Immature natural killer cell (primary cell): ENCODE data around the gene EXOSC10. TPM values are rescaled to one million over a fixed set of nuclear protein-coding genes. Genes with fewer than 3 reads are reported as not detected.
"Not testable (repeated sequence)": the region's sequence is repeated elsewhere in the genome, so short reads cannot be mapped to it uniquely, and the experiment has no call there.

Experiments
- DNase-seq, 3 donors: peaks; one replicate each; pipeline ENCODE4 v3.0.0; 2022; ENCODE audit warnings: mixed read lengths in 1 of 3
- H3K27ac Mint-ChIP-seq, 6 donors: one replicate each; pipeline ENCODE4 v1.8.0; 2020; ENCODE audit warnings: mixed read lengths in 6 of 6, mild to moderate bottlenecking in 5 of 6, inconsistent platforms in 4 of 6, moderate library complexity in 3 of 6
- H3K27me3 Mint-ChIP-seq, 3 donors: one replicate each; pipeline ENCODE4 v1.8.0; 2020 to 2021; ENCODE audit warnings: low read depth in 3 of 3, mild to moderate bottlenecking in 3 of 3, mixed read lengths in 3 of 3, moderate library complexity in 3 of 3, inconsistent platforms in 1 of 3
- H3K36me3 Mint-ChIP-seq, 3 donors: one replicate each; pipeline ENCODE4 v1.8.0; 2020; ENCODE audit warnings: mixed read lengths in 3 of 3, inconsistent platforms in 2 of 3, mild to moderate bottlenecking in 2 of 3
- H3K4me1 Mint-ChIP-seq, 2 donors: one replicate each; pipeline ENCODE4 v1.8.0; 2020; ENCODE audit warnings: inconsistent platforms in 2 of 2, mild to moderate bottlenecking in 2 of 2, mixed read lengths in 2 of 2, moderate library complexity in 1 of 2
- H3K4me3 Mint-ChIP-seq, 5 donors: one replicate each; pipeline ENCODE4 v1.8.0; 2020; ENCODE audit warnings: mild to moderate bottlenecking in 5 of 5, mixed read lengths in 5 of 5, inconsistent platforms in 3 of 5, moderate library complexity in 3 of 5
- H3K9me3 Mint-ChIP-seq, 6 donors: one replicate each; pipeline ENCODE4 v1.8.0; 2020; ENCODE audit warnings: mild to moderate bottlenecking in 6 of 6, mixed read lengths in 6 of 6, inconsistent platforms in 4 of 6, moderate library complexity in 3 of 6
- polyA plus RNA-seq, 3 donors: library from polyadenylated mRNA; unstranded; fragments of 300-500 nt; fragmentation: Illumina TruSeq; gene quantifications; one replicate each; pipeline ENCODE4 v1.2.3, GENCODE V29; 2021

EXOSC10 gene
- polyA plus RNA-seq, 3 donors from 2014 or later: 25.4 to 49.1 (median 27.6) TPM

DNA sequence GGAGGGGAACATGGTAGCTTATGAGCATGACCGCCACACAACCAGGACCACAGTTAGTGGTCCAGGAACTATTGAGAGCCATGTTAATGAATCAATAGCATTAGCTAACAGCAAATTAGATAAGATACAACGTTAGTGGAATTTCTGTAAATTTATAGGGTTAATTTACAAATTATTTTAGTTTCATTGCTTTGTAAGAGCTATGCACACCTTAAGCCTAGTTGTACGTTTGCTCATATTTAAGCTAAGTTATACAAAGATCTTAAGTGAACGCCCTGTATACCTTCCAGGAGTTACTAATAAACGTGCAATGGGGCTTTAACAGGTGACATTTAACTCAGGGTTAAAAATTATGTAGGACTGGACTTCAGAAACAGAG lies 749 bp downstream of the EXOSC10 start:
- Mint-ChIP-seq H3K27ac (peak overlapping the region; percentile 76 to 95 (median 90)), H3K9me3 (no peaks in the 10 kb centered on the region), H3K36me3 (peaks cover 0 to 4% (median 4%) of the 10 kb centered on the region in 3 donors), H3K4me1 (peaks cover 15 to 21% of the 10 kb centered on the region in 2 donors), H3K4me3 (peak overlapping the region; percentile 93 to 97 (median 95)), H3K27me3 (peaks cover 0 to 3% (median 2%) of the 10 kb centered on the region in 3 donors)
- DNase-seq: no peak

DNA sequence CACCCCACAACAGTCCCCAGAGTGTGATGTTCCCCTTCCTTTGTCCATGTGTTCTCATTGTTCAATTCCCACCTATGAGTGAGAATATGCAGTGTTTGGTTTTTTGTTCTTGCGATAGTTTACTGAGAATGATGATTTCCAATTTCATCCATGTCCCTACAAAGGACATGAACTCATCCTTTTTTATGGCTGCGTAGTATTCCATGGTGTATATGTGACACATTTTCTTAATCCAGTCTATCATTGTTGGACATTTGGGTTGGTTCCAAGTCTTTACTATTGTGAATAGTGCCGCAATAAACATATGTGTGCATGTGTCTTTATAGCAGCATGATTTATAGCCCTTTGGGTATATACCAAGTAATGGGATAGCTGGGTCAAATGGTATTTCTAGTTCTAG lies 15.9 kb downstream of the EXOSC10 start:
- not testable (repeated sequence) for DNase-seq, H3K4me3 Mint-ChIP-seq, H3K4me1 Mint-ChIP-seq, H3K27ac Mint-ChIP-seq, H3K9me3 Mint-ChIP-seq, H3K27me3 Mint-ChIP-seq
- peaks cover 29 to 49% (median 34%) of the 10 kb centered on the region in 3 donors for H3K36me3 Mint-ChIP-seq

DNA sequence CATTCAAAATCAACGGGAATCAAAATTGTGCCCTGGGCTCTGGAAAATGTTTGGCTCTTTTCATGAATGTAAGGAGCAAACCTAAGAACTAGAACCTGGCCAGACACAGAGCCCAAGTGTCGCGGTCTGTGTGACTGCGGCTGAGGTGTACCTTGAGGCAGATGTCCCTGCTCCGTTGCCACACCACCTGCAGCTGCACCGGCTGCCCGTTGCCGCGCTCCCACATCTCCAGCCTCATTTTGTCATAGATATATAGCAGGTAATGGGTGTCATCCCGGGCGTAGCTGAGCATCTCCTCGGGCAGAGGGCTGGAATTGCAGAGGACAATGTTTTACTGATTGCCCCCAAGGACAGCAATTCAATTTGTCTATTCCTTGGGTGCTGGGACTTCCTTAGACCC lies 18.7 kb downstream of the EXOSC10 start:
- Mint-ChIP-seq H3K36me3 (peaks cover 23 to 42% (median 28%) of the 10 kb centered on the region in 3 donors), H3K4me1 (no peaks in the 10 kb centered on the region), H3K27me3 (peaks cover 0 to 3% (median 0%) of the 10 kb centered on the region in 3 donors), H3K9me3 (no peaks in the 10 kb centered on the region), H3K4me3 (no peak overlapping the region), H3K27ac (no peak overlapping the region)
- DNase-seq: no peak

DNA sequence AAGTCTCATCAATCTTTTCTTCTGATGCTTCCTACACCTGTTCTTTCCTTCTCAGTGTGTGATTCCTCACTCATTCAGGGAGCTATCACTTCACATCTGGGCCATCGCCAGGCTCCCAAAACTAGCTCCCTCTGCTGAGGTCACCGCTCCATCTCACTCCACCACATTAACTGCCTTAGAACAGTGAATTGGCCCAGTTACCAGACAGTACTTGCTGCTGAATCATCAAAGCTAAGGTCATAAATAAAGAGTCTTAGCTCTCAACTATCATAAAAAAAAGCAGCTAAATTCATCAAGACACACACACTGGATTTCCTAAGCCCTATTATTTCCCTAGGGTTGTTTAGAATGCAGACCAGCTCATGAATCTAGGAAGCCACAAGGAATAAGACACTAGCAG lies 21.0 kb downstream of the EXOSC10 start:
- no peaks in the 10 kb centered on the region for H3K4me1 Mint-ChIP-seq
- DNase-seq: no peak
- H3K9me3 Mint-ChIP-seq: no peaks in the 10 kb centered on the region
- H3K27ac Mint-ChIP-seq: no peak overlapping the region
- no peak overlapping the region for H3K4me3 Mint-ChIP-seq
- peaks cover 24 to 47% (median 27%) of the 10 kb centered on the region in 3 donors for H3K36me3 Mint-ChIP-seq
- H3K27me3 Mint-ChIP-seq: peaks cover 0 to 3% (median 0%) of the 10 kb centered on the region in 3 donors

DNA sequence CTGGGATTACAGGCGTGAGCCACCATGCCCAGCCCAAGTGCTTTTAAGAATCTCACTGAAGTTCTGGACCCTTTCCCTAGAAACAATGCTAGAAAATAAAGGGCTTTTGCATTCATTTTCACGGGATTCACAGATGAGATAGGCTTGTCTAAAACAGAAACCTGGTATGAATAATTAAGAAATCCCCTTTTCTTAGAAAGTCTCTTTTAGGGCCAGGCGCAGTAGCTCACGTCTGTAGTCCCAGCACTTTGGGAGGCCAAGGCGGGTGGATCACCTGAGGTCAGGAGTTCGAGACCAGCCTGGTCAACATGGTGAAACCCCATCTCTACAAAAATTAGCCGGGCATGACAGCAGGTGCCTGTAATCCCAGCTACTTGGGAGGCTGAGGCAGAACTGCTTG lies 26.3 kb downstream of the EXOSC10 start:
- H3K4me3 Mint-ChIP-seq: not testable (repeated sequence)

DNA sequence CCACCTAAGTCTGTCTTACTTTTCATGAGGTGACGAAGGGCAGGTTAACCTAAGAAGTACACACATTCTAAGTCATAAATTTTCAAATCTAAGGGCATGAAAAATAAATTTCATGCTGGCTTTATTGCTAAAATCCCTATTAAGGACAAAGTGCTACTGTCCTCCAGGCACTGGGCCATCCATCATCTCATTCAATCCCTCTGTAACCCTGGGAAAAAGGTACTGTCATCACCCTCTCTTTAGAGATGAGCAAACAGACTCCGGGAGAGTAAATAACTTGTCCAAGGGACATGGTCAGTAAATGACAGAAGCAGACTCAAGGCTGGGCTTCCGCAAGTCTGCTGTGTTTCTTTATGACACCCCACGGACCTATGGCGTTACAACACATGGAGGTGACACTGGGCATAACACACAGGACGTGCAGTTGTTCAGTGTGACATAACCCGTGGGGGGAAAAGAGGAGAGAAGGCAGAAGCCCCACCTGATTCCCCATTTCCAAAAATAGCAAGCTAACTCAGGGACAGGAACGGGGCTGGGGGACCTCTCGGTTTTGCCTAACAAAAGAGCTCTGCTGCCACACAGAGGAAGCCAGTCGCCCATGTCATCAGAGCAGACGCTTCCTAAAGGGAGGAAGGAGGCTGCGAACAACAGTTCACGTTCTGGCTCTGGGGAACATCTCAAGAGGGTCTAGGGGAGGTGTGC lies 27.3 kb downstream of the EXOSC10 start:
- no peak overlapping the region for H3K27ac Mint-ChIP-seq
- H3K27me3 Mint-ChIP-seq: peaks cover 0 to 5% (median 0%) of the 10 kb centered on the region in 3 donors
- H3K36me3 Mint-ChIP-seq: peaks cover 27 to 59% (median 32%) of the 10 kb centered on the region in 3 donors
- no peaks in the 10 kb centered on the region for H3K4me1 Mint-ChIP-seq
- H3K4me3 Mint-ChIP-seq: no peak overlapping the region
- H3K9me3 Mint-ChIP-seq: no peaks in the 10 kb centered on the region
- DNase-seq: no peak

More for the DNA sequence above, 26.3 kb downstream of the EXOSC10 start:
- H3K27me3 Mint-ChIP-seq, H3K27ac Mint-ChIP-seq, H3K9me3 Mint-ChIP-seq, DNase-seq, H3K4me1 Mint-ChIP-seq: not testable (repeated sequence)
- H3K36me3 Mint-ChIP-seq: peaks cover 30 to 56% (median 36%) of the 10 kb centered on the region in 3 donors

DNA sequence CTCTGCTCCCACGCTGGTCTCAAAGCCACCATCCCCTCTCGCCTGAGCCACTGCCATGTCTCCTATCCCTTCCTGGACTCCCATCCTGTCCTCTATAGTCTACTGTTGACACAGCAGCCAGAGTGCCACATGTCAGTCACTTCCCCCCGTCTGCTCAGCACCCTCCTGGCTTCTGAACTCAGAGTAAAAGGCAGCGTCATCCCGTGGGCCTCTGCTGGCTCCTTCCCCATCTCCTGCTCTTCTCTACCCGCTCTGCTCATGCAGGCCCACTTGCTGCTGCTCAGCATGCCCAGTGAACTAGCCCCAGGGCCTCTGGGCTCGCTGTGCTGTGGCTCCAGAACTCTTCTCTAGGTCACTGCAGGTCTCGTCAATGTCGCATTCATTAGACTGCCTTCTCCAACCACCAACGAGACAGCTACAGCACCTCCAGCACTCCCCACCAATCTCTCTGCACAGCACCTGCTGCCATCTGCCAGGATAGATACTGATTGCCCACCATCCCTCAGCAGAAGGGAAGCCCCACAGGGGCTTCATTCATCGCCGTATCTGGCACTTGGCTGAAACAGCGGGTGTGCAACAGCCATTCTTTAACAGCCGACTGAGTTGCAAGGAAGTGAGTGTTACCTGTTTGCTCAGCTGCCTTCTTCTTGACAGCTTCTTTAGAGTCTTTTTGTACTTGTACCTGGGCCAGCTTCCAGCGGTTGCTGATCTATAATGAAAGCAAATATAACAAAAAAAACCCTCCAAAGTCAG lies 28.0 kb downstream of the EXOSC10 start:
- Mint-ChIP-seq H3K4me3 (no peak overlapping the region), H3K36me3 (peaks cover 24 to 60% (median 32%) of the 10 kb centered on the region in 3 donors), H3K4me1 (no peaks in the 10 kb centered on the region)

DNA sequence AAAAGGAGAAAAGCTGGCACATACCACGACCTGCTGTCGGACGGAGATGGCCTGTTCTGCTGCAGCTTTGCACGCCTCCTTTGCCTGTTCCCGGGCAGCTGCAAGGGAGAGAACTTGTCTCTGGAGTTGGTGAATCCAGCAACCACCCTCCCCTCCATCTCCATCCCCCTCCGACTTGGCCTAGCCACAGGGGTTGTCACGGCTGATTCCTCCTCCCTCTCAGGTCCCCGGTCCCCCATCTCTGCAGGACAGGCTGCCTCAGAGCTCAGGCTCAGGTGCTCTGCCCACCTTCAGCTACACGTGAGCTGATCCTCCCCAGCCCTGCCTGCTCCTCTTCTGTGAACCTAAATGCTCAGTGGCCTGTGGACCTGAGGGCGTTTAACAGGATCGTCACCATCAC lies 28.8 kb downstream of the EXOSC10 start:
- Mint-ChIP-seq H3K4me1 (no peaks in the 10 kb centered on the region), H3K9me3 (no peaks in the 10 kb centered on the region), H3K27me3 (peaks cover 0 to 5% (median 3%) of the 10 kb centered on the region in 3 donors), H3K27ac (no peak overlapping the region), H3K36me3 (peaks cover 20 to 58% (median 31%) of the 10 kb centered on the region in 3 donors), H3K4me3 (no peak overlapping the region)
- no peak for DNase-seq

More for the DNA sequence above, 28.0 kb downstream of the EXOSC10 start:
- no peak for DNase-seq
- Mint-ChIP-seq H3K27me3 (peaks cover 0 to 5% (median under 1%) of the 10 kb centered on the region in 3 donors), H3K27ac (peak overlapping the region in 3 of 6 donors; percentile 42 to 70 (median 69)), H3K9me3 (no peaks in the 10 kb centered on the region)

DNA sequence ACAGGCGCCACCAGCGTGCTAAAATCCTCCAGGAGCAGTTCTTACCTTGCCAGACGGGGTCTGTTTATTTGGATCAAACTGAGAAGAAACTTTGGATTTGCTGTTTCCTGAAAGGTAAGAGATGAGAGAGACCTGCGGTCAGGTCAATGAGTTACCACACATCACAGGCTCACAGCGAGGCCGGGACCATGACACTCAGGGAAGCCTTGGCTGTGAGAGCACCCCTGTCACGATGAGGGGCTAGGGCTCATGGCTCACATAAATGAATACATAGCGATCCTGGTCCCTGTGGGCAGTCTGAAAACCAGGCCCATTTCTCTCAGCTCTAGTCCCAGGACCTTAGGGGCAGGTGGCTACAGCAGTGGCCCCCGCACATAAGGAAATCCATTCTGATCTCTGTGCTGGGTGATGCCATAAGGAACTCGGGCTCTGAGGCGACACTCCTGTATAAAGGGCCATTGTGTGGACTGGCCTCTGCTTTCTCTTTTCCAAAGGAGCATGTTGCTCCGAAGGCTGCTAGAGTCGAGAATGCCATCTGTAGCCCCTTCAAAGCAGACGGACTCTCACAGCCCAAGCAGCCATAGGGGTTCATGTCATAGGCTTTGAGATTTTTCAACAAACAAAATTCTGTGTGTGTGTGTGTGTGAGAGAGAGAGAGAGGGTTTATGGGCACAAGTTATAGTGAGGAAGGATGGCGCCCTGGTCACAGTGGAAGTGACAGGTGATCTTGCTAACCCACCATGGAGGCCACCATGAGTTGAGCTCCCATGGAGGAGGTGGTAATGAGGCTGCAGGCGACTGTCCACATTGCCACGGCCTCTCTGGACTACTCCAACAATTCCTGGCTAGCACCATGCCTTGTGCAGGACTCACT lies 30.8 kb downstream of the EXOSC10 start:
- DNase-seq: no peak
- Mint-ChIP-seq H3K9me3 (no peaks in the 10 kb centered on the region), H3K4me1 (no peaks in the 10 kb centered on the region), H3K36me3 (peaks cover 22 to 61% (median 36%) of the 10 kb centered on the region in 3 donors), H3K27me3 (peaks cover 2 to 5% (median 3%) of the 10 kb centered on the region in 3 donors), H3K4me3 (no peak overlapping the region), H3K27ac (peak overlapping the region in 3 of 6 donors; percentile 16 to 52 (median 50))

DNA sequence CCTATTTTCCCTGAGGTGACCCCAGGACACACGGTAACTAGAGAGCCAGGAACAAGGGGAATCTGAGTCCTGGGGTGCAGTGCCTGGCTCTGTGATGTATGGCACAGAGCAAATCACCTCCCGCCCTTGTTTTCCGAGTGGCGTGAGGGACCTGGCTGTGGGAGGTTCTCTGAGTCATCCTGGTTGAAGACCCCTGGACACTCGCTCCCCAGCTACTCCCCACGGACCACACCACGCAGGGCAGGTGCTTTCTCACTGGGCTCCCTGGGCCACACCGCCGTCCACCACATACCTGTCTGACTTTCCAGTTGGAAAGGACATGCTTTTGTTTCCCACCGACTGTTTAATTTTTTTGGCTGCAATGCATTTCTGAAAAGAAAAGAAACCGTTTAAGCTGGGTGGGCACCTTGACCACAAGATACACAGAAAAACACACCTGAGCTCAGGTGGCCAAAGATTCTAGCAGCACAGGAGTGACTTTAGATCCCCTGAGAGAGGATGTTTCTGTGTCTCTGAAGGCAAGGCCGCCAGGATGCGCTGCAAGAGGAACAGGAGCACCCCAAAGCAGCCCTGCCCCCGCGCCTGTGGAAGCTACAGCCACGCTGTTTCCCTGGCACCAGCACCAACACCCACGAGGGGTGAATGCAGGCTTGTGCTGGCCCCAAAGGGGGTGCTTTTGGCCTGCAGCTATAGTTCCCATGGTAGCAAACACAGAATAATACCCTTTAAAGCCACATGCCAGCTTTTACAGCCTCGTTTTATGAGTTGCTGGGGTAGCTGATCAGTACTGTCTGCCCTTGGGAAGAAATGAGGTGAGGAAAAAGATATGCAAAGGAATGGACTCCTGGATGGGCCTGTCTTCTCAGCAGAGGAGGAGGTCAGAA lies 31.7 kb downstream of the EXOSC10 start:
- peaks cover 5 to 7% (median 7%) of the 10 kb centered on the region in 3 donors for H3K27me3 Mint-ChIP-seq
- H3K36me3 Mint-ChIP-seq: peaks cover 22 to 62% (median 35%) of the 10 kb centered on the region in 3 donors
- DNase-seq: no peak
- H3K4me1 Mint-ChIP-seq: peaks cover 5 to 6% of the 10 kb centered on the region in 2 donors
- H3K4me3 Mint-ChIP-seq: no peak overlapping the region
- H3K27ac Mint-ChIP-seq: peak overlapping the region in 2 of 6 donors; percentile 16 to 50
- no peaks in the 10 kb centered on the region for H3K9me3 Mint-ChIP-seq

DNA sequence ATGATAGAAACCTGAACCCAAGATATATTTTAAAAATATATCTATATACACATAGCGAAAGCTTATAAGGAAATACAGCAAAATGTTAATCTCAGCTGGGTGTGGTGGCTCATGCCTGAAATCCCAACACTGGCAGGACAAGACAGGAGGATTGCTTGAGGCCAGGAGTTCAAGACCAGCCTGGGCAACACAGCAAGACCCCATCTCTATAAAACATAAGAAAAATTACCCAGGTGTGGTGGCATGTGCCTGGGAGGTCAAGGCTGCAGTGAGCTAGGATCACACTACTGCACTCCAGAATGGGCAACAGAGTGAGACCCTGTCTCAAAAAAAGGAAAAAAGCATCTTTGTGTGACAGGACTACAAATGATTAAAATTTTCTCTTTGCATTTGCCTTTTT lies 33.9 kb downstream of the EXOSC10 start:
- H3K9me3 Mint-ChIP-seq: no peaks in the 10 kb centered on the region
- H3K27ac Mint-ChIP-seq: no peak overlapping the region
- H3K27me3 Mint-ChIP-seq: peaks cover 5 to 17% (median 12%) of the 10 kb centered on the region in 3 donors
- no peak overlapping the region for H3K4me3 Mint-ChIP-seq
- H3K36me3 Mint-ChIP-seq: peaks cover 14 to 49% (median 30%) of the 10 kb centered on the region in 3 donors
- H3K4me1 Mint-ChIP-seq: peaks cover 25 to 26% of the 10 kb centered on the region in 2 donors
- no peak for DNase-seq

DNA sequence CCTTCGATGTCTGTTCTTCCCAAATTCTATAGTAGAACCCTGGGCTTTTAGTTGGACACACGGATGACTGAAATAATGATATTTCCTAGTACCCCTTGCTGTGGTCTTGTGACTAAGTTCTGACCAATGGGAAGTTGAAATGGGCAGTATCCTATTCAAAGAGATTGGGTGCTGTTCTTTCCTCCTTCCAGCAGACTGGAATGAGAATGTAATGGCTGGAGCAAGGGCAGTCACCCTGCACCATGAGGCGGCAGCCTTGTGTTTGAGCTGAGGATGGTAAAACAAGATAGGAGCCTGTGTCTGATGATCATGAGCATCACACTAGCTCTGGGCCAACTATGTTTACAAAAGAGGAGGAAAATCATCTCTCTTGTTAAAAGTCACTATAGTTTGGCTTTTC lies 34.7 kb downstream of the EXOSC10 start:
- Mint-ChIP-seq H3K27ac (no peak overlapping the region), H3K27me3 (peaks cover 7 to 19% (median 16%) of the 10 kb centered on the region in 3 donors), H3K4me1 (peaks cover 32 to 33% of the 10 kb centered on the region in 2 donors), H3K4me3 (no peak overlapping the region), H3K9me3 (no peaks in the 10 kb centered on the region), H3K36me3 (peaks cover 14 to 44% (median 23%) of the 10 kb centered on the region in 3 donors)
- no peak for DNase-seq
